Fibroblast of lung (primary cell): ENCODE results near the gene OR2H2. TPM values are rescaled to one million over a fixed set of nuclear protein-coding genes. Genes with fewer than 3 reads are reported as not detected.

Experiments used
- DNase-seq, 2 donors: peaks; one replicate each; pipeline versions ENCODE4 v3.0.0 to v3.0.0-alpha.2; 2010; ENCODE audit warnings: low read depth in 2 of 2
- H2AFZ ChIP-seq: 2 replicates; pipeline ENCODE4 v1.5.1; 2012; ENCODE audit warnings: low read length, control low read depth, inconsistent platforms
- H3K27ac ChIP-seq: 2 replicates; pipeline ENCODE4 v1.5.1; 2011; ENCODE audit warnings: low read length, control low read depth; ENCODE audit not compliant: insufficient read depth
- H3K27me3 ChIP-seq: 2 replicates; pipeline ENCODE4 v1.5.1; 2011; ENCODE audit warnings: mild to moderate bottlenecking, low read length; ENCODE audit not compliant: control insufficient read depth, insufficient read depth
- H3K36me3 ChIP-seq: 2 replicates; pipeline ENCODE4 v1.5.1; 2011; ENCODE audit warnings: low read length; ENCODE audit not compliant: control insufficient read depth, insufficient read depth
- H3K4me1 ChIP-seq: 2 replicates; pipeline ENCODE4 v1.5.1; 2011; ENCODE audit warnings: low read length; ENCODE audit not compliant: control insufficient read depth, insufficient read depth; ENCODE audit errors: extremely low read depth
- H3K4me2 ChIP-seq: 2 replicates; pipeline ENCODE4 v1.5.1; 2011; ENCODE audit warnings: low read length, control low read depth; ENCODE audit not compliant: insufficient read depth; ENCODE audit errors: extremely low read depth
- H3K4me3 ChIP-seq, 4 experiments: fragments of 200-600 bp in 1 of 4; sonication (generic) in 1 of 4; replicated peaks in 1 of 4; 2 replicates each; pipeline ENCODE4 v1.5.1; 2011 to 2016; ENCODE audit warnings: low read length in 4 of 4, low read depth in 3 of 4, mild to moderate bottlenecking in 3 of 4, control low read depth in 2 of 4, inconsistent platforms in 1 of 4, mixed read lengths in 1 of 4; ENCODE audit not compliant: insufficient read depth in 1 of 4; ENCODE audit errors: control extremely low read depth in 1 of 4
- H3K79me2 ChIP-seq: 2 replicates; pipeline ENCODE4 v1.5.1; 2012; ENCODE audit warnings: mild to moderate bottlenecking, low read length, inconsistent platforms; ENCODE audit not compliant: control insufficient read depth, insufficient read depth
- H3K9ac ChIP-seq: 2 replicates; pipeline ENCODE4 v1.5.1; 2011; ENCODE audit warnings: mild to moderate bottlenecking, low read length, control low read depth; ENCODE audit not compliant: insufficient read depth
- H3K9me3 ChIP-seq: 2 replicates; pipeline ENCODE4 v1.5.1; 2012; ENCODE audit warnings: low read depth, low read length; ENCODE audit not compliant: control insufficient read depth, insufficient read depth
- H4K20me1 ChIP-seq: 2 replicates; pipeline ENCODE4 v1.5.1; 2011; ENCODE audit warnings: low read length; ENCODE audit not compliant: control insufficient read depth, insufficient read depth; ENCODE audit errors: extremely low read depth
- EZH2 ChIP-seq: IDR thresholded peaks from 2 replicates; pipeline ENCODE4 v1.5.1; 2012; ENCODE audit warnings: low read length, control low read depth, mild to moderate bottlenecking; ENCODE audit errors: missing control alignments
- polyA plus RNA-seq, 2 donors: library from polyadenylated mRNA; depleted of rRNA in 1 of 2; stranded (reverse) in 1 of 2; unstranded in 1 of 2; fragments of >200 nt; gene quantifications; 2 replicates each; pipeline ENCODE4 v1.2.1, GENCODE V29; 2011 to 2012; ENCODE audit warnings: missing spikeins in 1 of 2
- total RNA-seq: library from RNA; depleted of rRNA; stranded (reverse); fragments of >200 nt; gene quantifications from 2 replicates; pipeline ENCODE4 v1.2.1, GENCODE V29; 2014
- TF ChIP-seq, protein P1 (sequence below), 2 donors: IDR thresholded peaks in 1 of 2; conservative IDR thresholded peaks in 1 of 2; 1 replicate in 1 of 2; 2 replicates in 1 of 2; pipeline ENCODE4 v1.5.1; 2011 to 2012; ENCODE audit warnings: low read length in 2 of 2, control low read depth in 1 of 2, inconsistent platforms in 1 of 2, low read depth in 1 of 2, mild to moderate bottlenecking in 1 of 2

OR2H2 gene
- total and polyA plus RNA-seq, 2 donors (not counting 1 experiment from before 2014, with no cell fraction given): not detected

GRCh38 chr6:29589423-29590048, 4.6 kb downstream of the OR2H2 start:
- H3K9ac ChIP-seq: no peak overlapping the region
- no peak overlapping the region for H3K4me2 ChIP-seq
- DNase-seq: peak; percentile 30 to 54
- H3K4me3 ChIP-seq: no peak overlapping the region
- no peak for TF ChIP-seq EZH2
- TF ChIP-seq, protein P1, sequence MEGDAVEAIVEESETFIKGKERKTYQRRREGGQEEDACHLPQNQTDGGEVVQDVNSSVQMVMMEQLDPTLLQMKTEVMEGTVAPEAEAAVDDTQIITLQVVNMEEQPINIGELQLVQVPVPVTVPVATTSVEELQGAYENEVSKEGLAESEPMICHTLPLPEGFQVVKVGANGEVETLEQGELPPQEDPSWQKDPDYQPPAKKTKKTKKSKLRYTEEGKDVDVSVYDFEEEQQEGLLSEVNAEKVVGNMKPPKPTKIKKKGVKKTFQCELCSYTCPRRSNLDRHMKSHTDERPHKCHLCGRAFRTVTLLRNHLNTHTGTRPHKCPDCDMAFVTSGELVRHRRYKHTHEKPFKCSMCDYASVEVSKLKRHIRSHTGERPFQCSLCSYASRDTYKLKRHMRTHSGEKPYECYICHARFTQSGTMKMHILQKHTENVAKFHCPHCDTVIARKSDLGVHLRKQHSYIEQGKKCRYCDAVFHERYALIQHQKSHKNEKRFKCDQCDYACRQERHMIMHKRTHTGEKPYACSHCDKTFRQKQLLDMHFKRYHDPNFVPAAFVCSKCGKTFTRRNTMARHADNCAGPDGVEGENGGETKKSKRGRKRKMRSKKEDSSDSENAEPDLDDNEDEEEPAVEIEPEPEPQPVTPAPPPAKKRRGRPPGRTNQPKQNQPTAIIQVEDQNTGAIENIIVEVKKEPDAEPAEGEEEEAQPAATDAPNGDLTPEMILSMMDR (conservative IDR thresholded peaks at IDR 0.05 in 1 of 2, IDR thresholded peaks at IDR 0.05 in 1 of 2; ENCODE audit: low read depth in 1 of 2, low read length in 2 of 2): peak; percentile 95 to 98
- H4K20me1 ChIP-seq: no peaks in the 10 kb centered on the region
- H3K79me2 ChIP-seq: no peaks in the 10 kb centered on the region
- H2AFZ ChIP-seq: no peak overlapping the region
- no peak overlapping the region for H3K27ac ChIP-seq
- H3K27me3 ChIP-seq: no peaks in the 10 kb centered on the region
- H3K36me3 ChIP-seq: no peaks in the 10 kb centered on the region
- no peaks in the 10 kb centered on the region for H3K9me3 ChIP-seq
- H3K4me1 ChIP-seq: no peaks in the 10 kb centered on the region

DNA sequence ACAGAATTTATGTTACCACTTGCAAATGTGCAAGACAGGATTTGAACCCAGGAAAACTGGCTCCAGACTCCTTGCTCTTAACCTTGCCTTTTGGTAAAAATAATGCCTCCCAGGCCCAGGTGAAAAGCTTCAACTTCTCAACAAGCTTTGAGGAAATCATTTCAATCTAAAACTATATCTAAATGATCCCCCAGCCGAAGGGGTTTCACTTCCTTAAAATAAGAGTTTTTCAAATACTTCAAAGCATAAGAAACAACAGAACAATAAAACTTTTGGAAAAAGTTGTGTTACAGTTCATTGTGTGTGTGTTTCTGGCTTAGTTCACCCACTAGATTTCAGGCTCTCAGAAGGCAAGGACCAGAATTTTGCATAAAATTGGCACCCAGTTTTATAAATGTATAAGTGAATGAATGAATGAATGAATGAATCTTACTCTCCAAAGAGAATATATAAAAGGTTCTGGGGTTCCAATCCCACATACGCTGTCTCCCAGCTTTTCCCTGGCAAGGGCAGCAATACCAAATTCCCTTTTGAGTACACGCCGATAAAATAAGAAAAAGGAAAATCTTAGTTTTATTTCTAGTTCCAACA, 5.4 kb downstream of the OR2H2 start:
- Histone ChIP-seq H3K27me3 (no peaks in the 10 kb centered on the region), H3K79me2 (no peaks in the 10 kb centered on the region), H3K4me1 (no peaks in the 10 kb centered on the region), H4K20me1 (no peaks in the 10 kb centered on the region), H3K9me3 (no peaks in the 10 kb centered on the region), H3K27ac (no peak overlapping the region), H3K4me2 (no peak overlapping the region), H3K9ac (no peak overlapping the region), H3K4me3 (no peak overlapping the region), H3K36me3 (no peaks in the 10 kb centered on the region), H2AFZ (no peak overlapping the region)
- no peak for DNase-seq
- TF ChIP-seq, protein P1 (conservative IDR thresholded peaks at IDR 0.05 in 1 of 2, IDR thresholded peaks at IDR 0.05 in 1 of 2; ENCODE audit: low read depth in 1 of 2, low read length in 2 of 2): no peak
- no peak for TF ChIP-seq EZH2

DNA sequence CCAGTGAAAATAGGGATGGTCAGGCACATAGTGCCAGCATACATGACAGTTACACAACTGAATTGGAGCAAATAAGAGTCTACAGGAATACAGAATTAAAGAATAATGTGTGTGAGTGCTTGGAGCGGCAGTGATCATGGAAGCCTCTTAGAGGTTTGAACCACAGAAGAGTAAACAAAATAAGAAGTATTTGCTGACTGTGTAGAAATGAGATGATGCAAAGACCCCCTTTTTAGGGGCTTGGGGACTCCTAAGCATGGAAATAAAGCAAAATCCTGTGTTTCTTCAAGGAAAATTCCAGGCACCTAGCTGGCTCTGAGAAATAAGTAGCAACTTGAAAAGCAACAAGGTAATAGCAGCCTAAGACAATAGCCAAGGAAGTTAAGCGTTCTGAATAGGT, 6.8 kb downstream of the OR2H2 start:
- TF ChIP-seq, protein P1 (conservative IDR thresholded peaks at IDR 0.05 in 1 of 2, IDR thresholded peaks at IDR 0.05 in 1 of 2; ENCODE audit: low read depth in 1 of 2, low read length in 2 of 2): no peak
- TF ChIP-seq EZH2: no peak
- Histone ChIP-seq H3K36me3 (no peaks in the 10 kb centered on the region), H4K20me1 (no peaks in the 10 kb centered on the region), H3K4me3 (no peak overlapping the region), H3K9me3 (no peaks in the 10 kb centered on the region), H3K27ac (no peak overlapping the region), H3K27me3 (no peaks in the 10 kb centered on the region), H3K9ac (no peak overlapping the region), H2AFZ (no peak overlapping the region), H3K79me2 (no peaks in the 10 kb centered on the region), H3K4me1 (no peaks in the 10 kb centered on the region), H3K4me2 (no peak overlapping the region)
- DNase-seq: no peak
